Activated T-helper 17 cell treated with anti-CD3 and anti-CD28 coated beads, Interleukin-2, amount 50 U/mL, for 72 hours (primary cell): ENCODE measurements around the gene CPLX1. TPM values are rescaled to one million over a fixed set of nuclear protein-coding genes. Genes with fewer than 3 reads are reported as not detected.
A peak's percentile ranks its signal among the peaks of the same experiment; 100 is the strongest.
"Not testable (repeated sequence)": the region's sequence is repeated elsewhere in the genome, so short reads cannot be mapped to it uniquely, and the experiment has no call there.

ENCODE experiments used
- ATAC-seq: fragments of 150-1000 bp; cut with Tn5 transposase; replicated peaks from 2 replicates; pipeline ENCODE4 v1.10.0; 2021; ENCODE audit warnings: mild to moderate bottlenecking, moderate library complexity
- H3K27ac Mint-ChIP-seq: one replicate; pipeline ENCODE4 v1.8.0; 2022; ENCODE audit warnings: mixed read lengths
- H3K27me3 Mint-ChIP-seq: one replicate; pipeline ENCODE4 v1.8.0; 2022; ENCODE audit warnings: mixed read lengths
- H3K36me3 Mint-ChIP-seq: one replicate; pipeline ENCODE4 v1.8.0; 2022; ENCODE audit warnings: low read depth, mild to moderate bottlenecking, mixed read lengths
- H3K4me1 Mint-ChIP-seq: one replicate; pipeline ENCODE4 v1.8.0; 2022; ENCODE audit warnings: mixed read lengths
- H3K4me3 Mint-ChIP-seq: one replicate; pipeline ENCODE4 v1.8.0; 2022; ENCODE audit warnings: mild to moderate bottlenecking, mixed read lengths
- H3K9me3 Mint-ChIP-seq: one replicate; pipeline ENCODE4 v1.8.0; 2022; ENCODE audit warnings: mixed read lengths
- total RNA-seq, 2 donors: library from RNA; stranded (reverse); gene quantifications; one replicate each; pipeline ENCODE4 v1.2.3, GENCODE V29; 2022

CPLX1 gene
- total RNA-seq, 2 donors from 2014 or later = 0.50 to 3.6 TPM

- Mint-ChIP-seq H3K36me3 (peaks cover 91% of the 10 kb centered on the region), H3K4me3 (no peak overlapping the region), H3K9me3 (no peaks in the 10 kb centered on the region), H3K27ac (peak overlapping the region; percentile 19), H3K4me1 (peaks cover 19% of the 10 kb centered on the region), H3K27me3 (no peaks in the 10 kb centered on the region)
- ATAC-seq = no peak
Observed at GRCh38 chr4:766152-766515, 59.8 kb downstream of the CPLX1 start.

- Mint-ChIP-seq H3K27ac (peak overlapping the region; percentile 44), H3K9me3 (no peaks in the 10 kb centered on the region), H3K27me3 (no peaks in the 10 kb centered on the region), H3K4me3 (no peak overlapping the region), H3K4me1 (peaks cover 27% of the 10 kb centered on the region), H3K36me3 (peaks cover 89% of the 10 kb centered on the region)
- peak; percentile 28 for ATAC-seq
Observed at GRCh38 chr4:764405-765169, 61.3 kb downstream of the CPLX1 start.

- no peaks in the 10 kb centered on the region for H3K27me3 Mint-ChIP-seq
- ATAC-seq = peak; percentile 55
- H3K4me3 Mint-ChIP-seq = peak overlapping the region; percentile 40
- peaks cover 24% of the 10 kb centered on the region for H3K4me1 Mint-ChIP-seq
- H3K9me3 Mint-ChIP-seq = no peaks in the 10 kb centered on the region
- H3K27ac Mint-ChIP-seq = peak overlapping the region; percentile 71
- peaks cover 83% of the 10 kb centered on the region for H3K36me3 Mint-ChIP-seq
Observed at GRCh38 chr4:763922-764321, 62.0 kb downstream of the CPLX1 start.

- Mint-ChIP-seq H3K4me3 (peak overlapping the region; percentile 40), H3K27ac (peak overlapping the region; percentile 71), H3K27me3 (no peaks in the 10 kb centered on the region), H3K9me3 (no peaks in the 10 kb centered on the region), H3K36me3 (peaks cover 77% of the 10 kb centered on the region), H3K4me1 (peaks cover 24% of the 10 kb centered on the region)
- peak; percentile 59 for ATAC-seq
Observed at GRCh38 chr4:763191-763810, 62.6 kb downstream of the CPLX1 start.

GRCh38 chr4:762211-763190, 63.4 kb downstream of the CPLX1 start:
- Mint-ChIP-seq H3K9me3 (no peaks in the 10 kb centered on the region), H3K27me3 (no peaks in the 10 kb centered on the region), H3K36me3 (peaks cover 69% of the 10 kb centered on the region), H3K27ac (peak overlapping the region; percentile 71), H3K4me3 (peak overlapping the region; percentile 40), H3K4me1 (peaks cover 24% of the 10 kb centered on the region)
- peak; percentile 34 for ATAC-seq

- Mint-ChIP-seq H3K4me1 (peaks cover 24% of the 10 kb centered on the region), H3K27me3 (no peaks in the 10 kb centered on the region), H3K27ac (peak overlapping the region; percentile 52), H3K9me3 (no peaks in the 10 kb centered on the region), H3K36me3 (peaks cover 61% of the 10 kb centered on the region), H3K4me3 (no peak overlapping the region)
- no peak for ATAC-seq
Observed at GRCh38 chr4:761739-762138, 64.2 kb downstream of the CPLX1 start.

- no peak for ATAC-seq
- Mint-ChIP-seq H3K27ac (peak overlapping the region; percentile 52), H3K36me3 (peaks cover 54% of the 10 kb centered on the region), H3K4me1 (peaks cover 24% of the 10 kb centered on the region), H3K9me3 (no peaks in the 10 kb centered on the region), H3K27me3 (no peaks in the 10 kb centered on the region), H3K4me3 (no peak overlapping the region)
Observed at GRCh38 chr4:761086-761485, 64.8 kb downstream of the CPLX1 start.

GRCh38 chr4:760616-761015, 65.3 kb downstream of the CPLX1 start:
- no peak for ATAC-seq
- Mint-ChIP-seq H3K9me3 (no peaks in the 10 kb centered on the region), H3K27ac (peak overlapping the region; percentile 51), H3K4me3 (no peak overlapping the region), H3K27me3 (no peaks in the 10 kb centered on the region), H3K4me1 (peaks cover 24% of the 10 kb centered on the region), H3K36me3 (peaks cover 50% of the 10 kb centered on the region)

GRCh38 chr4:759810-760209, 66.1 kb downstream of the CPLX1 start:
- H3K4me3 Mint-ChIP-seq, H3K9me3 Mint-ChIP-seq, H3K27me3 Mint-ChIP-seq, ATAC-seq: not testable (repeated sequence)
- Mint-ChIP-seq H3K36me3 (peaks cover 45% of the 10 kb centered on the region), H3K4me1 (peaks cover 24% of the 10 kb centered on the region), H3K27ac (peak overlapping the region; percentile 51)

- ATAC-seq = no peak
- Mint-ChIP-seq H3K9me3 (no peaks in the 10 kb centered on the region), H3K27me3 (no peaks in the 10 kb centered on the region), H3K27ac (no peak overlapping the region), H3K36me3 (peaks cover 30% of the 10 kb centered on the region), H3K4me3 (no peak overlapping the region), H3K4me1 (peaks cover 13% of the 10 kb centered on the region)
Observed at GRCh38 chr4:757111-757510, 68.8 kb downstream of the CPLX1 start.

GRCh38 chr4:754221-755120, 71.5 kb downstream of the CPLX1 start:
- H3K27ac Mint-ChIP-seq = no peak overlapping the region
- no peaks in the 10 kb centered on the region for H3K4me1 Mint-ChIP-seq
- no peak overlapping the region for H3K4me3 Mint-ChIP-seq
- H3K9me3 Mint-ChIP-seq = no peaks in the 10 kb centered on the region
- no peak for ATAC-seq
- H3K27me3 Mint-ChIP-seq = no peaks in the 10 kb centered on the region
- peaks cover 32% of the 10 kb centered on the region for H3K36me3 Mint-ChIP-seq

GRCh38 chr4:753186-753585, 72.7 kb downstream of the CPLX1 start:
- ATAC-seq = not testable (repeated sequence)

GRCh38 chr4:752196-752861, 73.6 kb downstream of the CPLX1 start:
- H3K27me3 Mint-ChIP-seq = no peaks in the 10 kb centered on the region
- peaks cover 49% of the 10 kb centered on the region for H3K36me3 Mint-ChIP-seq
- H3K4me3 Mint-ChIP-seq = no peak overlapping the region
- H3K9me3 Mint-ChIP-seq = no peaks in the 10 kb centered on the region
- H3K4me1 Mint-ChIP-seq = no peaks in the 10 kb centered on the region
- ATAC-seq = no peak
- no peak overlapping the region for H3K27ac Mint-ChIP-seq

More at GRCh38 chr4:753186-753585, 72.7 kb downstream of the CPLX1 start:
- H3K4me1 Mint-ChIP-seq, H3K27me3 Mint-ChIP-seq, H3K9me3 Mint-ChIP-seq, H3K27ac Mint-ChIP-seq, H3K4me3 Mint-ChIP-seq: not testable (repeated sequence)
- H3K36me3 Mint-ChIP-seq = peaks cover 43% of the 10 kb centered on the region
